Measurements from ENCODE around the gene PDE4D.
"Not testable (repeated sequence)": the region's sequence is repeated elsewhere in the genome, so short reads cannot be mapped to it uniquely, and the experiment has no call there.

Gene PDE4D

DNA sequence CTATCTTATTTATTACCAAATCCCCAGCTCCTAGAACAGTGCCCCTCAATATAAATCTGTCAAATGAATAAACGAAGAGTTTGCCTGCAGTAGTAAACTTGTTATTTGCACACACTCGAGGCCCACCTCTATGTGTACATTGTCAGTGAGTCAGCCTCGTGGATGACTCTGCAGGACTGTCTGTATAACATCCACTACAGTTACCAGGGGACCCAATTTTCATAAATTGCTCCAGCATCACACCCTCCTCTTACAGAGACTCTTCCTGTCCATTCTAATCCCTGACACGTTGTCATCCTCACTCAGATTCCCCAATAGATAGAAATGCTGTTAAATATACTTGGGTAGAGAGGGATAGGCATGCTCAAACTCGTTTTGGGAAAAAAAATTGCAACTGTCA is 832.1 kb downstream of the PDE4D start:
- Histone ChIP-seq H3K4me2 (ENCODE audit: low read depth, low read length) (no peak overlapping the region), H3K4me1 (ENCODE audit: low read length) (no peaks in the 10 kb centered on the region), H3K36me3 (replicated peaks; ENCODE audit: insufficient read depth, low read length) (no peaks in the 10 kb centered on the region), H3K4me3 (ENCODE audit: low read length) (no peak overlapping the region), H3K79me2 (ENCODE audit: low read length) (no peaks in the 10 kb centered on the region), H4K20me1 (ENCODE audit: insufficient read depth, low read length) (no peaks in the 10 kb centered on the region), H3K9ac (ENCODE audit: low read length) (no peak overlapping the region), H3K9me2 (replicated peaks; ENCODE audit: insufficient read depth, low read length) (no peaks in the 10 kb centered on the region), H2AFZ (ENCODE audit: low read length) (no peak overlapping the region), H3K9me3 (replicated peaks; ENCODE audit: insufficient read depth, low read length) (no peaks in the 10 kb centered on the region), H3F3A (ENCODE audit: insufficient read depth, low read length) (no peaks in the 10 kb centered on the region), H3K27me3 (replicated peaks; ENCODE audit: insufficient read depth, low read length) (no peaks in the 10 kb centered on the region), H3K27ac (ENCODE audit: low read length) (no peak overlapping the region)
- TF ChIP-seq, protein P1, sequence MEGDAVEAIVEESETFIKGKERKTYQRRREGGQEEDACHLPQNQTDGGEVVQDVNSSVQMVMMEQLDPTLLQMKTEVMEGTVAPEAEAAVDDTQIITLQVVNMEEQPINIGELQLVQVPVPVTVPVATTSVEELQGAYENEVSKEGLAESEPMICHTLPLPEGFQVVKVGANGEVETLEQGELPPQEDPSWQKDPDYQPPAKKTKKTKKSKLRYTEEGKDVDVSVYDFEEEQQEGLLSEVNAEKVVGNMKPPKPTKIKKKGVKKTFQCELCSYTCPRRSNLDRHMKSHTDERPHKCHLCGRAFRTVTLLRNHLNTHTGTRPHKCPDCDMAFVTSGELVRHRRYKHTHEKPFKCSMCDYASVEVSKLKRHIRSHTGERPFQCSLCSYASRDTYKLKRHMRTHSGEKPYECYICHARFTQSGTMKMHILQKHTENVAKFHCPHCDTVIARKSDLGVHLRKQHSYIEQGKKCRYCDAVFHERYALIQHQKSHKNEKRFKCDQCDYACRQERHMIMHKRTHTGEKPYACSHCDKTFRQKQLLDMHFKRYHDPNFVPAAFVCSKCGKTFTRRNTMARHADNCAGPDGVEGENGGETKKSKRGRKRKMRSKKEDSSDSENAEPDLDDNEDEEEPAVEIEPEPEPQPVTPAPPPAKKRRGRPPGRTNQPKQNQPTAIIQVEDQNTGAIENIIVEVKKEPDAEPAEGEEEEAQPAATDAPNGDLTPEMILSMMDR (IDR thresholded peaks at IDR 0.05; ENCODE audit: low read length) = no peak
- no peak for TF ChIP-seq EZH2phosphoT487 (IDR thresholded peaks at IDR 0.05; ENCODE audit: low read length)
- no peak for TF ChIP-seq EZH2 (optimal IDR thresholded peaks at IDR 0.05; ENCODE audit: low read depth, low read length)
- no peak for DNase-seq

DNA sequence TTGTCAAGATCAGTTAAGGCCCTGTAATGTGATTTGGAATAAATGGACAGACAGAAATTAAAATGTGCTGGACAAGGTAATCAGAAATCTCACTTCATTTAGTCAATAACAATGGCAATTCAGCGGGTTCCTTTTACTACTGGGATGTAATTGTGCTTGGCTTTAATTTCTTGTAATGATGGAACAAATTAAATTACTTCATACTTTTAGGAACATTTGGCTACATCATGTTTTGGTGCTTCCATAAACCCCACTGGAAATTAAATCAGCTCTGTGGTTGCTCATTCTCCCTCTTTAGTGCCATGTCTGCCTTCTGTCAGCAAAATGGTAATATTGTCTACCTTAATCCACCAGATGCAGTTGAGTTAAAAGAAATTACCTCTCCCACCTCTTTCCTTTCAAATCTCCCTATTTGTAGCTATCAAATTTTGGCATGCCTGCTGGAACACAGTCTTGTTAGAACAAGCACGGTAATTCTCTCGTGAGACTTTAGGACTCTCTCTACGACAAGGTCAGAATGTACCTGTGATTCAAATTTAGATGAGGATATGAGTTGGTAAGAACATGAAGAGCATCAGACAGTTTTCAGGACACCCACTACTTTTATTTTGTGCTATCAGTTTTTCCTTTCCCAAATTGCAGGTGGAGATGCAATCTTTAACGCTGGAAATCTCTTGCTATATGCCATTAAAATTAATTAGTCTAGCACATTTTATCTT is 834.4 kb downstream of the PDE4D start:
- no peaks in the 10 kb centered on the region for H3F3A ChIP-seq (ENCODE audit: insufficient read depth, low read length)
- H4K20me1 ChIP-seq (ENCODE audit: insufficient read depth, low read length) = no peaks in the 10 kb centered on the region
- H3K79me2 ChIP-seq (ENCODE audit: low read length) = no peaks in the 10 kb centered on the region
- no peak overlapping the region for H3K4me2 ChIP-seq (ENCODE audit: low read depth, low read length)
- H3K27me3 ChIP-seq (replicated peaks; ENCODE audit: insufficient read depth, low read length) = no peaks in the 10 kb centered on the region
- TF ChIP-seq EZH2phosphoT487 (IDR thresholded peaks at IDR 0.05; ENCODE audit: low read length) (no peak), EZH2 (optimal IDR thresholded peaks at IDR 0.05; ENCODE audit: low read depth, low read length) (no peak)
- TF ChIP-seq, protein P1 (IDR thresholded peaks at IDR 0.05; ENCODE audit: low read length) = no peak
- no peak for DNase-seq
- H3K36me3 ChIP-seq (replicated peaks; ENCODE audit: insufficient read depth, low read length) = no peaks in the 10 kb centered on the region
- no peaks in the 10 kb centered on the region for H3K9me3 ChIP-seq (replicated peaks; ENCODE audit: insufficient read depth, low read length)
- no peak overlapping the region for H3K4me3 ChIP-seq (ENCODE audit: low read length)
- no peak overlapping the region for H3K27ac ChIP-seq (ENCODE audit: low read length)
- H2AFZ ChIP-seq (ENCODE audit: low read length) = no peak overlapping the region
- H3K9ac ChIP-seq (ENCODE audit: low read length) = no peak overlapping the region
- no peaks in the 10 kb centered on the region for H3K4me1 ChIP-seq (ENCODE audit: low read length)
- no peaks in the 10 kb centered on the region for H3K9me2 ChIP-seq (replicated peaks; ENCODE audit: insufficient read depth, low read length)

DNA sequence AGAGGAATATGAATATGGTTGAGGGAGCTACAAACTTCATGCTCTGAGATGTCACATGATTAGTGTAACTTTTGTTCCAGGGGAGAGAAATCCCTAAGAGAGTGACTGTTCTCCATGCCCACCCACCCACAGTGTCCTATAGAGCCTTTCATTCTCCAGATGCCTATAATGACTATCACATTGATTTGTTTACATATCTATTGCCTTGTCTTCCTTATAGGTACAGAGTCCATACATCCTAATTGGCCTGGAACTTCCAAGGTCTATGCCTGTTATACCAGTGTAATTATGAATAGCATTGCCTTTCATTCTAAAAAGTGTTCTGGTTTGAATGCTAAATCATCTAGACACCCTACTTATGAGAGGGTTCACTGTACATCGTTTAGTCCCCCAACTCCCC is 835.3 kb downstream of the PDE4D start:
- TF ChIP-seq EZH2 (optimal IDR thresholded peaks at IDR 0.05; ENCODE audit: low read depth, low read length) = no peak
- TF ChIP-seq EZH2phosphoT487 (IDR thresholded peaks at IDR 0.05; ENCODE audit: low read length) = no peak
- TF ChIP-seq, protein P1 (IDR thresholded peaks at IDR 0.05; ENCODE audit: low read length) = no peak
- no peaks in the 10 kb centered on the region for H3K4me1 ChIP-seq (ENCODE audit: low read length)
- no peaks in the 10 kb centered on the region for H3K79me2 ChIP-seq (ENCODE audit: low read length)
- H3K36me3 ChIP-seq (replicated peaks; ENCODE audit: insufficient read depth, low read length) = no peaks in the 10 kb centered on the region
- DNase-seq = no peak
- no peak overlapping the region for H3K4me2 ChIP-seq (ENCODE audit: low read depth, low read length)
- no peaks in the 10 kb centered on the region for H4K20me1 ChIP-seq (ENCODE audit: insufficient read depth, low read length)
- no peaks in the 10 kb centered on the region for H3K9me3 ChIP-seq (replicated peaks; ENCODE audit: insufficient read depth, low read length)
- H3K27me3 ChIP-seq (replicated peaks; ENCODE audit: insufficient read depth, low read length) = no peaks in the 10 kb centered on the region
- no peaks in the 10 kb centered on the region for H3F3A ChIP-seq (ENCODE audit: insufficient read depth, low read length)
- no peak overlapping the region for H3K27ac ChIP-seq (ENCODE audit: low read length)
- no peaks in the 10 kb centered on the region for H3K9me2 ChIP-seq (replicated peaks; ENCODE audit: insufficient read depth, low read length)
- no peak overlapping the region for H3K9ac ChIP-seq (ENCODE audit: low read length)
- no peak overlapping the region for H2AFZ ChIP-seq (ENCODE audit: low read length)
- no peak overlapping the region for H3K4me3 ChIP-seq (ENCODE audit: low read length)

DNA sequence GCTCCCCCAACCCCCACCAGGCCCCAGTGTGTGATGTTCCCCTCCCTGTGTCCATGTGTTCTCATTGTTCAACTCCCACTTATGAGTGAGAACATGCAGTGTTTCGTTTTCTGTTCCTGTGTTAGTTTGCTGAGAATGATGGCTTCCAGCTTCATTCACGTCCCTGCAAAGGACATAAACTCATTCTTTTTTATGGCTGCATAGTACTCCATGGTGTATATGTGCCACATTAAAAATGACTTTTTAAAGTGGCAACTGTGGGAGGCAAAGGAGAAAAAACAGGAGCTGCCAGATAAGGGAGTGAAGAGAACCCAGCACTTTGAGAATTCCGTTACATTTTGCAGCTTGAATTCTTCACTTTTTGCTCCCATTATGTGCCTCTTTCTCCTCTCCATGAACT is 836.9 kb downstream of the PDE4D start:
- DNase-seq; H4K20me1 ChIP-seq (ENCODE audit: insufficient read depth, low read length); H3K36me3 ChIP-seq (replicated peaks; ENCODE audit: insufficient read depth, low read length); H2AFZ ChIP-seq (ENCODE audit: low read length); H3K4me3 ChIP-seq (ENCODE audit: low read length); H3K9me3 ChIP-seq (replicated peaks; ENCODE audit: insufficient read depth, low read length); H3F3A ChIP-seq (ENCODE audit: insufficient read depth, low read length); H3K27ac ChIP-seq (ENCODE audit: low read length); H3K4me2 ChIP-seq (ENCODE audit: low read depth, low read length); H3K4me1 ChIP-seq (ENCODE audit: low read length); H3K9me2 ChIP-seq (replicated peaks; ENCODE audit: insufficient read depth, low read length); H3K27me3 ChIP-seq (replicated peaks; ENCODE audit: insufficient read depth, low read length); H3K9ac ChIP-seq (ENCODE audit: low read length); H3K79me2 ChIP-seq (ENCODE audit: low read length): not testable (repeated sequence)

All from MM.1S (cell line).